HG03575 (cell line): ENCODE results near the gene KLF16.
"Not testable (repeated sequence)": the region's sequence is repeated elsewhere in the genome, so short reads cannot be mapped to it uniquely, and the experiment has no call there.

Experiments used
- ATAC-seq: cut with Tn5 transposase; IDR thresholded peaks from one replicate; pipeline ENCODE4 v1.9.1; 2021; ENCODE audit not compliant: unreplicated experiment, insufficient number of reproducible peaks, low FRiP score; ENCODE audit errors: extremely low read depth

KLF16 gene

GRCh38 chr19:1885398-1886119 is 22.2 kb upstream of the KLF16 start, which contains the start of gene ABHD17A:
TSS of gene ABHD17A (minus strand) at chr19:1885496. CDS start at chr19:1881566, 3,930 bp downstream.
- ATAC-seq = not testable (repeated sequence)

- no peak for ATAC-seq
These were observed 21.4 kb upstream of the KLF16 start for GRCh38 chr19:1884719-1885334.

DNA sequence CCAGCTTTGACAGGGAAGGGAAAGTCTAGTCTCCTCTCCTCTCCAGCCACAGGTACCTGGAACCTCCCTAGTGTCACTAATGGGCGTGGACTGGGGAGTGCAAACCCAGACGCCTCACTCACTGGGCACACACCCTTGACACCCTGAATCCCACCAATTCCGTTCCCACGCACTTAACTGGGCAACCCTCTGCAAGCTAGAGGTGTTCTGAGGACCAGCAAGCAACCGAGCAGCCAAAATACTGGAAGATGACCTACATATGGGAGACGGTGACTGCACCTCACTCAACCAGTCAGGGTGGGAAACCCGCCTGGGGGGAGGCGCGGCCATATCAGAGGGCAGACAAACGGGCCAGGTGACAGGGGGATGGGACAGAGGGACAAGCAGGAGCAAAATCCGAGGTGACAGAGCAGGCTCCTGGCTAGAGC is 20.9 kb upstream of the KLF16 start:
- no peak for ATAC-seq

DNA sequence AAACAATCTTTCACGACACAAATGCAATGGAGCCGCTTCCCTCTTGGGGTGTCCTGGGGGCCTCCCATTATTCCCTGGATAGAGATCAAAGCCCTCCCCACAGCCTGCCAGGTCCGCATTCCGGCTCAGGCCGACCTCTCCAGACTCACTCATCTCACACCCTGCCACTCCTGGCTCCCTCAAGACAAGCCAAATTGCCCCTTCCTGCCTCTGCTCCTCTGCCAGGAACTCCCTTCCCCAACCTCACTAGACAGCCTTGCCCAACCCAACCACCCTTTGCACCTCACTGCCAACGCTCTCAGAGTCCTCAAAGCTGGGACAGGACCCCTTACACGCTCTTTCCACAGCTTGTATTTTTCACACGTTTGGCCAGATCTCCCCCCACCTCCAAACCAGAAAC is 20.4 kb upstream of the KLF16 start:
- ATAC-seq = no peak

DNA sequence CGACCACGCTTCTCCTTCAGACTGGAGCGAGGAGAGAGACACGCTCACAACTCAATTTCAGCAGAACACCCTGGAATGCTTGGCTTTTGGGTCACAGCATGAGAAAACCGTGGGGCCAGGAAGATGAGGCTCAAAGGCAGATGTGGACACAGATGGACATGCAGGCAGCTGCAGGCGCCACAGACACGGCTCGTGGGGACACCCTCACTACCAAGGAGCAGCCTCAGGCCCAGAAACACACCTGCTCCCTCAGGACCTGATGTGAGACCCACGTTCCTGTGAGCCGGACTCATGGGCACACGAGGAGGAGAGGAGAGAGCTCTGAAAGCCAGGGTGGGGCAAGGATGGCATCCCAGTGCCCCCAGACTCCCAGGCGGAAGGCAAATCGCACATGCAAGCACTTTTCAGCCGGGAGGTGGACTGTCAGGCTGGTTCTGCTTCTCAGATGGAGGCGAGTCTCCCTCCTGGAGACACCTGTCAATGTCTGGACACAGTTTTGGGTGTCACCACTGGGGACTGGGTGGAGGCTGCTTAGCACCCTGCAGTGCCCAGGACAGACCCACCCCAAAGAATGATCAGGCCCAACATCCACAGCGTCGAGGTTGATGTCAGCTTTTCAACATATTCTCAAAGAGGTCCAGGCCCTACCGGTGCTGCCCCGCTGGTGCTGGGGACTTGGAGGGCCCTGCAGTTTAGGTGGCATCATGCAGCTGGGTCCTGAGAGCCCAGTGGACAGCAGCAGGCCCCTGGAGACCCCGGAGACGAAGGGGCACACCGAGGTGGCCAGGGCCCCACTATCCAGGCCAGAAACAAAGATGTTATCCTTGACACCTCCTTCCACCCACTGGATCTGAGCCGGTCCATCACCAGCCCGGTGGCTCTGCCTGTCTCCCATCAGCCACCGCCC is 19.7 kb upstream of the KLF16 start:
- no peak for ATAC-seq

- no peak for ATAC-seq
These were observed 18.9 kb upstream of the KLF16 start for GRCh38 chr19:1882089-1882785.

GRCh38 chr19:1881393-1882088 is 18.2 kb upstream of the KLF16 start:
- not testable (repeated sequence) for ATAC-seq

- ATAC-seq = no peak
These were observed 17.4 kb upstream of the KLF16 start for GRCh38 chr19:1880611-1881392.

DNA sequence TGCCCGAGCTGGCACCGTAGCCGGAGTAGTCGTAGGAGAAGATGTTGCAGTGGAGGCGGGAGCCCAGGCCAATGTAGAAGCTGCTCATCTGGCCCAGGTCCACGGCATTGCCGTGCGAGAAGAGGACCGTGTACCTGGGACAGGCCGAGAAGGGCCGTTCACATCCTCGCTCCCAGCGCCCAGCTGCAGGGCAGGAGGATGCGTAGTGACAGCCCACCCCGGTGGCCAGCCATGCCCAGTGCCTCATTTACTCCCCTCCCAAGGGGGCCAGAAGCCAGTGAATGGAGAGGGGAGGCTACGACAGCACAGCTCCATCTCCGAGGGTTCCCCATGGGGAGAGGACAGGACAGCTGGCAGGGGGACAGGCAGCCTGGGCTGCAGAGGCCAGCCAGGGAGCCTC is 16.6 kb upstream of the KLF16 start:
- not testable (repeated sequence) for ATAC-seq

- ATAC-seq = not testable (repeated sequence)
These were observed 15.2 kb upstream of the KLF16 start for GRCh38 chr19:1878583-1878982.

- not testable (repeated sequence) for ATAC-seq
These were observed 13.9 kb upstream of the KLF16 start for GRCh38 chr19:1877280-1877660.

DNA sequence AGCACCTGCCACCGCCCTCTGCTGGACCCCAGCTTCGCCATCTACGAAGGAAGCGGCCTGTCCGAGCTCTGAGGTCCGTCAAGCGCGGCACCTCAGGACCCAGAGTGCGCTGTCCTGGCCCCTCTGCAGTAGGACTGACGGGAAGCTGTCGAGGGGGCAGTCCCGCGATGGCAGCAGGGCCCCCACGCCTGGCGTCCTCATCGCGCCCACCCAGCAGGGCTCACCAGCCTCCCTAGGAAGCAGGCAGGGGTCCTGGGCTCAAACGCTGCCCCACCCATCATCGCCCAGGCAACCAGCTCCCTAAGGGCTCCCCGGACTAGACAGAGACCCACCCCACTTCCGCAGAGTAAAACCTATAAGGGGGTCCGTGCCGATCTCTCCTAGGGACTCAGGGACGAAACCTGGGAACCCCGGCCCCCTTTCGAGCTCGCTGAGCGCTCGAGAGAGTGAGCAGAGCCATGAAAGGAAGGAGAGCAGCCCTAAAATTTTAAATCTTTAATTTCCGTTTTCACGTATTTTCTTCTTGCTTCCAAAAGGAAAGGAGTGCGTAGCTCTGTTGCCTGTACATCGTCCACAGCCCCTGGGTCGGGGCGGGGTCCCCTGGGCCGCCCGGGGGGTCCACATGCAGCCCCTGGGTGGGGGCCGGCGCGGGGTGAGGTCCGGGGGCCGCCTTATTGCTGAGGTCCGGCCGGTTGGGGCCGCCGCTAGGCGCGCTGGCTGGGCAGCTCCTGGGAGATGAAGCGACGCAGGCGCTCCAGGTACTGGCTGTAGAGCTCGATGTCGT is 13.3 kb upstream of the KLF16 start:
- not testable (repeated sequence) for ATAC-seq

DNA sequence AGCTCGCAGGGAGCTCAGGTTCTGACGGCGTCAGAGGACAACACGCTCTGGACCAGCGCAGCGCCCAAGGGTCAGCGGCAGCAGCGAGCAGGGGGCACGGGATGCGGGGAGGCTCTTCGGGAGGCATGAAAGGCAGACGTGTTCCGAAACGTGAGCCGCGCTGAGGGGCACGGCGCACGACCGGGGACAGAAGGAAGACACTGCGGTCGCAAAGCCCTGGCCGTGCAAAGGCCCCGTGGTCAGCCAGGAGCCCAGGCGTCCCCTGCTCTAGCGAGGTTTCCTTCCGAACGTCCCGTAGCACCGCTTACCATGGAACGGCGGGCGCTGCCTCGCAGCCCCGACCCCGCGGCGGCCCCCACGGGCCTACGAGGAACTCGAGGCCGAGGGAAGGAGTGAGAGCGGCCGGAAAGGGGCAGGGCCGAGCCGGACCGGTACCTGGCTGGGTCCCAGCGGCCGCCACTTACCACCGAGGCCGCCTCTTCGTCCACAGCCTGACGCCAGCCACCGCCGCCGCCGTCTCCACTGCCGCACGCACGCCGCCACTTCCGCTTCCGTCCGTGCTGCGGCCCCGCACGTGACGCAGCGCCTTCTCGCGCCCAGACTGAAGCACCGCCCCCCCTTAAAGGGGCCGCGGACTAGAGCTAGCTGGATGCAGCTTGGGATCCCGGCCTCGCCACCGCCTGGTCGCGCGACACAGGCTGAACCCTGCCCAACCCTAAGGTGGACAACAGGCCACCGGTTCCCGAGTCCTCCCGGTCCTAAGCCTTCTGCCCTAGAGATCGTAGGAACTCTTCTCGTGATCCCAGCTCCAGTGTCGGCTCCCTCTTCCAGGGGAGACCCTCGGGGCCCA is 12.5 kb upstream of the KLF16 start:
- peak; percentile 45 for ATAC-seq

DNA sequence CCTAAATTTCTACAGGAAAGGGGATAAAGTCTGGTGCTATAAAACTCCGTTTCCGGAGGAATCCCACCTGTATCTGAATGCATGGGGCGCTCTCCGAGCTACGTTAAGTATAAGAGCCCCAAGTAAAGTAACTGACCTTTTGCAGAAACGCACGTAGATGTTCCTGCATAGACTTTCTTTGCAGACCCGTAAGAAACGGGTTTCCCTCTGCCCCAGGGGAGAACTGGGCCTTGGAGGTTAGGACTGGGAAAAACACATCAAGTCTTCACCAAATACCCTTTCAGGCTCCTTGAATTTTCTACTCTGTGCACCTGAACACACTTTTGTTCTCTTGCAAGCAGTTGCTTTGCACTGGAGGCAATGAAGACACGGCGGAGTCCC is 11.9 kb upstream of the KLF16 start:
- ATAC-seq = not testable (repeated sequence)

DNA sequence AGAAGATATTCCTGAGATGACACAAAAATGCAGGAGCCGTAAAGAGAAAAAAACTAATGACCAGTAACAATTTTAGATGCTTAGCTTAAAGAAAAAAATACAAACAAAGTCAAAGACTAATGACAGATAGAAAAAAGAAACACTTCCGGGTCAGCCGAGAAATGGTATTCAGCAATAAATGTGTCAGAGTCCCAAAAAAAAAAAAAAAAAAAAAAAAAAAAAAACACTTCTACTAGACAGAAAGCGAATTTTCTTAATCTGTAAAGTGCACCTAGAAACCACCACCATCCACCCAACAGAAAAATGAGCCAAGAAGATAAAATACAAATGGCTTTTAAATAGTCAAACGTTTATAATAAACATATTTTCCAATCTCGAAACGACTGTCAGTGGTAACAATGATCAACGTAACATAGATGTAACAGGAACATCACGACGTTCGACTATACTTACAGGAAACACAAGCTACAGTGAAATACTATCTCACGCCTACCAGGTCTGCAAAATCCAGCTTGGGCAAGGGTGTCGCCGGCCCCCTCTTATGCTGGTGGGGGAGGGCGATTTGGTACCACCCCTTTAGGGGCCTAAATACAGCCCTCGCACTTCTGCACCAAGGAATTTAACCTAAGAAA is 11.3 kb upstream of the KLF16 start:
- no peak for ATAC-seq
